CD4-positive, alpha-beta memory T cell (primary cell): ENCODE results near the gene SEMA4C. TPM values are rescaled to one million over a fixed set of nuclear protein-coding genes. Genes with fewer than 3 reads are reported as not detected.

Experiments used
- CTCF ChIA-PET: fragments of 350-600 bp; sonication (Branson Sonifier 250); formaldehyde crosslinking; loops from one replicate; lab custom pipeline; 2021; ENCODE audit warnings: inconsistent platforms; ENCODE audit not compliant: partially characterized antibody; lab: Charles Lee
- POLR2A ChIA-PET: fragments of 350-600 bp; sonication (Branson Sonifier 250); formaldehyde crosslinking; loops from one replicate; lab custom pipeline; 2021; ENCODE audit not compliant: partially characterized antibody; lab: Charles Lee
- DNase-seq, 5 donors: peaks; one replicate each; pipeline versions ENCODE4 v3.0.0 to v3.0.0-alpha.2; 2020 to 2022; ENCODE audit warnings: mixed read lengths in 1 of 5
- H3K27ac ChIP-seq: one replicate; pipeline ENCODE4 v1.7.0; 2013; ENCODE audit warnings: low read depth, low read length
- H3K27me3 ChIP-seq: 2 replicates; pipeline ENCODE4 v1.7.0; 2013; ENCODE audit warnings: mild to moderate bottlenecking, low read length, moderate library complexity; ENCODE audit not compliant: insufficient read depth
- H3K36me3 ChIP-seq: 2 replicates; pipeline ENCODE4 v1.7.0; 2013; ENCODE audit warnings: mild to moderate bottlenecking, low read length, moderate library complexity; ENCODE audit not compliant: insufficient read depth
- H3K4me1 ChIP-seq: 2 replicates; pipeline ENCODE4 v1.7.0; 2013; ENCODE audit warnings: mild to moderate bottlenecking, low read length, moderate library complexity; ENCODE audit not compliant: insufficient read depth
- H3K4me3 ChIP-seq, 2 donors: one replicate each; pipeline ENCODE4 v1.7.0; 2013; ENCODE audit warnings: low read length in 2 of 2, mild to moderate bottlenecking in 1 of 2
- H3K9me3 ChIP-seq, 2 donors: one replicate each; pipeline ENCODE4 v1.7.0; 2013; ENCODE audit warnings: low read length in 2 of 2, control low read depth in 1 of 2; ENCODE audit not compliant: control insufficient read depth in 1 of 2
- H3K27ac Mint-ChIP-seq, 7 donors: one replicate each; pipeline ENCODE4 v1.8.0; 2020 to 2021; ENCODE audit warnings: mixed read lengths in 7 of 7, mild to moderate bottlenecking in 6 of 7, inconsistent platforms in 3 of 7, moderate library complexity in 3 of 7
- H3K27me3 Mint-ChIP-seq, 2 donors: one replicate each; pipeline ENCODE4 v1.8.0; 2020 to 2021; ENCODE audit warnings: mixed read lengths in 2 of 2
- H3K36me3 Mint-ChIP-seq, 2 donors: one replicate each; pipeline ENCODE4 v1.8.0; 2020 to 2021; ENCODE audit warnings: mixed read lengths in 2 of 2, inconsistent platforms in 1 of 2, mild to moderate bottlenecking in 1 of 2
- H3K4me1 Mint-ChIP-seq, 4 donors: one replicate each; pipeline ENCODE4 v1.8.0; 2020 to 2021; ENCODE audit warnings: mixed read lengths in 4 of 4, mild to moderate bottlenecking in 1 of 4
- H3K4me3 Mint-ChIP-seq, 8 donors: one replicate each; pipeline ENCODE4 v1.8.0; 2020 to 2021; ENCODE audit warnings: mixed read lengths in 8 of 8, mild to moderate bottlenecking in 7 of 8, moderate library complexity in 6 of 8, inconsistent platforms in 3 of 8
- H3K9me3 Mint-ChIP-seq, 8 donors: one replicate each; pipeline ENCODE4 v1.8.0; 2020 to 2021; ENCODE audit warnings: mixed read lengths in 8 of 8, mild to moderate bottlenecking in 5 of 8, inconsistent platforms in 3 of 8, moderate library complexity in 1 of 8
- intact Hi-C: fragments of 100-400 bp; cut with micrococcal nuclease; formaldehyde crosslinking; loops from one replicate; pipeline ENCODE4 v1.15.1; 2023
- polyA plus RNA-seq, 2 donors: library from polyadenylated mRNA; unstranded; fragments of 300-500 nt; fragmentation: Illumina TruSeq; gene quantifications; one replicate each; pipeline ENCODE4 v1.2.3, GENCODE V29; 2021
- total RNA-seq, 2 experiments: library from RNA; stranded (reverse); gene quantifications; one replicate each; pipeline ENCODE4 v1.2.3, GENCODE V29; 2021

SEMA4C gene
- total and polyA plus RNA-seq, 4 experiments from 2014 or later = 2.3 to 77.0 (median 40.4) TPM

GRCh38 chr2:96907115-96908041 lies 37.5 kb upstream of the SEMA4C start:
- H3K4me1 ChIP-seq = peaks cover 18% of the 10 kb centered on the region
- POLR2A ChIA-PET = interaction anchor here (1.1 kb wide), 1 partner anchor 11 kb away, joined by 3 read pairs; no protein-coding TSS in a partner anchor
- Mint-ChIP-seq H3K27ac (no peak overlapping the region), H3K4me1 (peaks cover 18 to 41% (median 29%) of the 10 kb centered on the region in 4 donors), H3K36me3 (no peaks in the 10 kb centered on the region), H3K27me3 (no peaks in the 10 kb centered on the region), H3K9me3 (no peaks in the 10 kb centered on the region), H3K4me3 (no peak overlapping the region)
- no peaks in the 10 kb centered on the region for H3K9me3 ChIP-seq
- H3K36me3 ChIP-seq = no peaks in the 10 kb centered on the region
- intact Hi-C loops = no loop called here
- CTCF ChIA-PET = no interaction called here
- DNase-seq = no peak
- H3K27me3 ChIP-seq = no peaks in the 10 kb centered on the region
- H3K27ac ChIP-seq = no peak overlapping the region
- H3K4me3 ChIP-seq = no peak overlapping the region

- POLR2A ChIA-PET = interaction anchor here (1.1 kb wide), 1 partner anchor 10 kb away, joined by 3 read pairs; no protein-coding TSS in a partner anchor
- no peaks in the 10 kb centered on the region for H3K36me3 ChIP-seq
- CTCF ChIA-PET = interaction anchor here (1.5 kb wide), 1 partner anchor 36 kb away, joined by 3 read pairs; no protein-coding TSS in a partner anchor
- H3K9me3 ChIP-seq = no peaks in the 10 kb centered on the region
- Mint-ChIP-seq H3K4me3 (no peak overlapping the region), H3K27me3 (no peaks in the 10 kb centered on the region), H3K9me3 (no peaks in the 10 kb centered on the region), H3K4me1 (peaks cover 15 to 35% (median 24%) of the 10 kb centered on the region in 4 donors), H3K36me3 (no peaks in the 10 kb centered on the region), H3K27ac (no peak overlapping the region)
- DNase-seq = no peak
- H3K27ac ChIP-seq = no peak overlapping the region
- no peak overlapping the region for H3K4me3 ChIP-seq
- H3K4me1 ChIP-seq = peaks cover 11% of the 10 kb centered on the region
- intact Hi-C loops = no loop called here
- H3K27me3 ChIP-seq = no peaks in the 10 kb centered on the region
Observed at GRCh38 chr2:96906729-96907114, 36.8 kb upstream of the SEMA4C start.

- DNase-seq = no peak
- H3K4me3 ChIP-seq = no peak overlapping the region
- Mint-ChIP-seq H3K4me1 (peaks cover 5 to 11% (median 8%) of the 10 kb centered on the region in 4 donors), H3K4me3 (no peak overlapping the region), H3K9me3 (no peaks in the 10 kb centered on the region), H3K27ac (no peak overlapping the region), H3K36me3 (no peaks in the 10 kb centered on the region), H3K27me3 (no peaks in the 10 kb centered on the region)
- H3K27me3 ChIP-seq = no peaks in the 10 kb centered on the region
- no peaks in the 10 kb centered on the region for H3K36me3 ChIP-seq
- H3K4me1 ChIP-seq = peaks cover 4% of the 10 kb centered on the region
- CTCF ChIA-PET = interaction anchor here (1.1 to 2.0 kb wide), 3 partner anchors 11 to 38 kb away, joined by 3 to 4 read pairs (median 3); no protein-coding TSS in a partner anchor
- no peak overlapping the region for H3K27ac ChIP-seq
- intact Hi-C loops = no loop called here
- POLR2A ChIA-PET = interaction anchor here (1.0 kb wide), 1 partner anchor 34 kb away, joined by 3 read pairs; the partner anchor contains the start of gene SEMA4C
- no peaks in the 10 kb centered on the region for H3K9me3 ChIP-seq
Observed at GRCh38 chr2:96903815-96904214, 33.9 kb upstream of the SEMA4C start.

DNA sequence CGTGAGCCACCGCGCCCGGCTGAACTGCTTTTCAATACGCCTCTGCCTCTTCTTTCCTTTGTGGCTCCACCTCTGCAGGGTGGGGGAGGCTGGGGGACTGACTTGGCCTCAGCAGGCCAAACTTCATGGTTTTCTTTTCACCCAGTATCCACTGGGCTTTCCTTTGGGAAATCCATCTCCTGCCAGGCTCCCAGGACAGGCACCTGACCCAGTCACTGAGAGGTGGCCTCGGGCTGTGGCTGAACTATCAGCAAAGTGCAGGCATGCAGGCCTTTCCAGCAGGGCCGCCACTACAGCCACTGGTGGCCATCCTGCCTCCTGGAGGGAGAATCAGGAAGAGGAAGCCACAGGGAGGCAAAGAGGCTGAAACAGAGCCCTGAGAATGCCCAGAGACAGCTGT lies 33.4 kb upstream of the SEMA4C start:
- ChIA-PET CTCF (interaction anchor here (1.2 to 1.9 kb wide), 2 partner anchors 13 to 38 kb away, joined by 3 to 4 read pairs; no protein-coding TSS in a partner anchor), POLR2A (interaction anchor here (1.0 to 3.0 kb wide), 2 partner anchors 10 to 33 kb away, joined by 3 to 12 read pairs; partner anchors contain the start of gene SEMA4C)

GRCh38 chr2:96900237-96900636 lies 30.4 kb upstream of the SEMA4C start:
- intact Hi-C loops = no loop called here
- Histone ChIP-seq H3K9me3 (no peaks in the 10 kb centered on the region), H3K4me3 (no peak overlapping the region), H3K36me3 (no peaks in the 10 kb centered on the region), H3K27ac (no peak overlapping the region), H3K4me1 (peaks cover 24% of the 10 kb centered on the region), H3K27me3 (no peaks in the 10 kb centered on the region)
- CTCF ChIA-PET = interaction anchor here (0.7 to 1.7 kb wide), 2 partner anchors 9 to 51 kb away, joined by 4 to 6 read pairs; no protein-coding TSS in a partner anchor
- Mint-ChIP-seq H3K36me3 (no peaks in the 10 kb centered on the region), H3K27me3 (no peaks in the 10 kb centered on the region), H3K4me3 (no peak overlapping the region), H3K9me3 (no peaks in the 10 kb centered on the region), H3K27ac (peak overlapping the region in 2 of 7 donors; percentile 68 to 83), H3K4me1 (peaks cover 21 to 36% (median 28%) of the 10 kb centered on the region in 4 donors)
- no peak for DNase-seq
- POLR2A ChIA-PET = interaction anchor here (1.5 to 3.0 kb wide), 2 partner anchors 13 to 21 kb away, joined by 3 to 12 read pairs; no protein-coding TSS in a partner anchor

More for the DNA sequence above, 33.4 kb upstream of the SEMA4C start:
- Mint-ChIP-seq H3K27me3 (no peaks in the 10 kb centered on the region), H3K36me3 (no peaks in the 10 kb centered on the region), H3K4me3 (no peak overlapping the region), H3K27ac (no peak overlapping the region), H3K4me1 (peaks cover 5 to 11% (median 10%) of the 10 kb centered on the region in 4 donors), H3K9me3 (no peaks in the 10 kb centered on the region)
- Histone ChIP-seq H3K4me1 (peaks cover 4% of the 10 kb centered on the region), H3K27ac (no peak overlapping the region), H3K27me3 (no peaks in the 10 kb centered on the region), H3K9me3 (no peaks in the 10 kb centered on the region), H3K36me3 (no peaks in the 10 kb centered on the region), H3K4me3 (no peak overlapping the region)
- intact Hi-C loops = no loop called here
- DNase-seq = no peak

- Mint-ChIP-seq H3K27ac (peak overlapping the region in 2 of 7 donors; percentile 23 to 72), H3K4me1 (peaks cover 25 to 40% (median 33%) of the 10 kb centered on the region in 4 donors), H3K9me3 (no peaks in the 10 kb centered on the region), H3K36me3 (no peaks in the 10 kb centered on the region), H3K4me3 (no peak overlapping the region), H3K27me3 (no peaks in the 10 kb centered on the region)
- ChIA-PET POLR2A (interaction anchor here (0.6 to 1.5 kb wide), 2 partner anchors 22 to 34 kb away, joined by 3 to 4 read pairs; no protein-coding TSS in a partner anchor), CTCF (interaction anchor here (0.7 to 1.7 kb wide), 3 partner anchors 41 to 52 kb away, joined by 4 to 6 read pairs (median 6); partner anchors contain the start of gene ANKRD39)
- Histone ChIP-seq H3K36me3 (no peaks in the 10 kb centered on the region), H3K9me3 (no peaks in the 10 kb centered on the region), H3K27ac (no peak overlapping the region), H3K27me3 (no peaks in the 10 kb centered on the region), H3K4me3 (no peak overlapping the region), H3K4me1 (peaks cover 28% of the 10 kb centered on the region)
- intact Hi-C loops = no loop called here
- no peak for DNase-seq
Observed at GRCh38 chr2:96899413-96899741, 29.5 kb upstream of the SEMA4C start.
